Mesodermal cell (in vitro differentiated cells): ENCODE data around the gene RBM20.

Experiments used
- H3K27ac ChIP-seq: 2 replicates; pipeline ENCODE4 v1.7.0; 2013; ENCODE audit warnings: mild to moderate bottlenecking, low read depth, low read length, moderate library complexity; ENCODE audit not compliant: severe bottlenecking
- H3K36me3 ChIP-seq: 2 replicates; pipeline ENCODE4 v1.7.1; 2013; ENCODE audit warnings: mild to moderate bottlenecking, low read length, moderate library complexity; ENCODE audit not compliant: control insufficient read depth, insufficient read depth
- H3K4me1 ChIP-seq: one replicate; pipeline ENCODE4 v1.7.1; 2013; ENCODE audit warnings: mild to moderate bottlenecking, low read length; ENCODE audit not compliant: insufficient read depth, control insufficient read depth, poor library complexity, severe bottlenecking
- H3K4me3 ChIP-seq: 2 replicates; pipeline ENCODE4 v1.7.0; 2013; ENCODE audit warnings: low read length, control low read depth, mild to moderate bottlenecking; ENCODE audit not compliant: insufficient read depth, poor library complexity, severe bottlenecking; ENCODE audit errors: extremely low read depth
- H3K9me3 ChIP-seq: 2 replicates; pipeline ENCODE4 v1.7.1; 2013; ENCODE audit warnings: mild to moderate bottlenecking, low read length, moderate library complexity; ENCODE audit not compliant: control insufficient read depth
- WGBS, 2 experiments: methylation state at CpG; one replicate each; pipeline ENCODE4 v1.1.5; 2013; ENCODE audit warnings: missing lambda C conversion rate in 2 of 2; ENCODE audit not compliant: insufficient coverage in 2 of 2; 5-methylcytosine and 5-hydroxymethylcytosine counted together

Gene RBM20

GRCh38 chr10:110815354-110816004 lies 171.3 kb downstream of the RBM20 start:
- no peaks in the 10 kb centered on the region for H3K9me3 ChIP-seq
- no peaks in the 10 kb centered on the region for H3K36me3 ChIP-seq
- no peak overlapping the region for H3K4me3 ChIP-seq
- peaks cover 10% of the 10 kb centered on the region for H3K4me1 ChIP-seq
- WGBS, 2 experiments: 83% methylated on average over 1 of the region's 1 CpG; no CpG with 5 or more reads in 1 of the 2 experiments
- H3K27ac ChIP-seq: no peak overlapping the region

- peaks cover 2% of the 10 kb centered on the region for H3K4me1 ChIP-seq
- 77 to 90% methylated on average over 4 of the region's 4 CpGs for WGBS, 2 experiments
- no peak overlapping the region for H3K4me3 ChIP-seq
- H3K9me3 ChIP-seq: no peaks in the 10 kb centered on the region
- no peaks in the 10 kb centered on the region for H3K36me3 ChIP-seq
- H3K27ac ChIP-seq: no peak overlapping the region
Measured at GRCh38 chr10:110817614-110818013, 173.5 kb downstream of the RBM20 start.

- Histone ChIP-seq H3K36me3 (no peaks in the 10 kb centered on the region), H3K27ac (no peak overlapping the region), H3K9me3 (no peaks in the 10 kb centered on the region), H3K4me1 (peaks cover 11% of the 10 kb centered on the region), H3K4me3 (no peak overlapping the region)
- 96% methylated on average over 6 to 7 of the region's 8 CpGs for WGBS, 2 experiments
Measured at GRCh38 chr10:110818311-110819256, 174.4 kb downstream of the RBM20 start.

- H3K9me3 ChIP-seq: no peaks in the 10 kb centered on the region
- 93 to 97% methylated on average over 7 to 8 of the region's 8 CpGs for WGBS, 2 experiments
- H3K4me1 ChIP-seq: peaks cover 11% of the 10 kb centered on the region
- H3K36me3 ChIP-seq: no peaks in the 10 kb centered on the region
- no peak overlapping the region for H3K4me3 ChIP-seq
- no peak overlapping the region for H3K27ac ChIP-seq
Measured at GRCh38 chr10:110820321-110820814, 176.2 kb downstream of the RBM20 start.

GRCh38 chr10:110821508-110821907 lies 177.4 kb downstream of the RBM20 start:
- Histone ChIP-seq H3K9me3 (no peaks in the 10 kb centered on the region), H3K4me1 (peaks cover 11% of the 10 kb centered on the region), H3K4me3 (no peak overlapping the region), H3K27ac (peak overlapping the region; percentile 64), H3K36me3 (no peaks in the 10 kb centered on the region)
- WGBS, 2 experiments: 93 to 96% methylated on average over 3 to 6 of the region's 7 CpGs

- no peaks in the 10 kb centered on the region for H3K36me3 ChIP-seq
- H3K9me3 ChIP-seq: no peaks in the 10 kb centered on the region
- WGBS, 2 experiments: 74 to 100% methylated on average over 1 to 4 of the region's 4 CpGs
- peak overlapping the region; percentile 64 for H3K27ac ChIP-seq
- no peak overlapping the region for H3K4me3 ChIP-seq
- H3K4me1 ChIP-seq: peaks cover 11% of the 10 kb centered on the region
Measured at GRCh38 chr10:110822035-110822711, 178.0 kb downstream of the RBM20 start.

- H3K36me3 ChIP-seq: no peaks in the 10 kb centered on the region
- 54 to 83% methylated on average over 3 to 5 of the region's 8 CpGs for WGBS, 2 experiments
- H3K4me1 ChIP-seq: peaks cover 11% of the 10 kb centered on the region
- no peaks in the 10 kb centered on the region for H3K9me3 ChIP-seq
- H3K27ac ChIP-seq: peak overlapping the region; percentile 64
- H3K4me3 ChIP-seq: no peak overlapping the region
Measured at GRCh38 chr10:110822712-110823311, 178.7 kb downstream of the RBM20 start.

GRCh38 chr10:110824152-110824441 lies 180.0 kb downstream of the RBM20 start:
- WGBS, 2 experiments: no CpG with 5 or more reads among the region's 1 CpG
- Histone ChIP-seq H3K4me1 (peaks cover 13% of the 10 kb centered on the region), H3K36me3 (no peaks in the 10 kb centered on the region), H3K4me3 (no peak overlapping the region), H3K27ac (peak overlapping the region; percentile 45), H3K9me3 (no peaks in the 10 kb centered on the region)

GRCh38 chr10:110824660-110825059 lies 180.5 kb downstream of the RBM20 start:
- WGBS, 2 experiments: 83 to 86% methylated on average over 4 to 5 of the region's 5 CpGs
- H3K36me3 ChIP-seq: no peaks in the 10 kb centered on the region
- peaks cover 14% of the 10 kb centered on the region for H3K4me1 ChIP-seq
- no peaks in the 10 kb centered on the region for H3K9me3 ChIP-seq
- H3K27ac ChIP-seq: no peak overlapping the region
- no peak overlapping the region for H3K4me3 ChIP-seq

GRCh38 chr10:110825508-110825907 lies 181.4 kb downstream of the RBM20 start:
- Histone ChIP-seq H3K9me3 (no peaks in the 10 kb centered on the region), H3K4me3 (no peak overlapping the region), H3K4me1 (peaks cover 14% of the 10 kb centered on the region), H3K27ac (no peak overlapping the region), H3K36me3 (no peaks in the 10 kb centered on the region)
- WGBS, 2 experiments: 100% methylated on average over 1 of the region's 1 CpG; no CpG with 5 or more reads in 1 of the 2 experiments
